NCI-H2196 treated with DMSO at 0.1 percent for 48 hours (cell line): ENCODE data around the gene GPC1.

Source experiments
- DNase-seq: peaks from one replicate; lab custom pipeline; 2025; ENCODE audit not compliant: unreplicated experiment; lab: John Stamatoyannopoulos, UW

The GPC1 gene

GRCh38 chr2:240464514-240465241, 29.2 kb downstream of the GPC1 start:
- DNase-seq, result no peak

GRCh38 chr2:240465268-240465764, 29.9 kb downstream of the GPC1 start:
- DNase-seq, result no peak

- DNase-seq, result no peak
Measured at GRCh38 chr2:240465765-240466578, 30.5 kb downstream of the GPC1 start.

GRCh38 chr2:240466579-240467148, 31.2 kb downstream of the GPC1 start:
- DNase-seq, result no peak

- no peak for DNase-seq
Measured at GRCh38 chr2:240467149-240467642, 31.7 kb downstream of the GPC1 start.

GRCh38 chr2:240467659-240468302, 32.3 kb downstream of the GPC1 start:
- no peak for DNase-seq

GRCh38 chr2:240468303-240469238, 33.1 kb downstream of the GPC1 start:
- no peak for DNase-seq

GRCh38 chr2:240469239-240469636, 33.8 kb downstream of the GPC1 start:
- DNase-seq, result no peak

- no peak for DNase-seq
Measured at GRCh38 chr2:240469740-240470139, 34.3 kb downstream of the GPC1 start.

- no peak for DNase-seq
Measured at GRCh38 chr2:240472078-240472790, 36.8 kb downstream of the GPC1 start.

- DNase-seq, result no peak
Measured at GRCh38 chr2:240473211-240473610, 37.7 kb downstream of the GPC1 start.

- no peak for DNase-seq
Measured at GRCh38 chr2:240477916-240478315, 42.5 kb downstream of the GPC1 start.

- no peak for DNase-seq
Measured at GRCh38 chr2:240478346-240479110, 43.1 kb downstream of the GPC1 start.

GRCh38 chr2:240479111-240479501, 43.6 kb downstream of the GPC1 start:
- DNase-seq, result no peak

- no peak for DNase-seq
Measured at GRCh38 chr2:240480834-240481623, 45.6 kb downstream of the GPC1 start.

- no peak for DNase-seq
Measured at GRCh38 chr2:240481720-240482119, 46.3 kb downstream of the GPC1 start.

GRCh38 chr2:240482141-240482540, 46.7 kb downstream of the GPC1 start:
- DNase-seq, result no peak

GRCh38 chr2:240491483-240491882, 56.0 kb downstream of the GPC1 start:
- no peak for DNase-seq
